NOMO-1 treated with dmso at 0.1 percent for 144 hours (cell line): ENCODE data around the gene OSTM1.
"Not testable (repeated sequence)": the region's sequence is repeated elsewhere in the genome, so short reads cannot be mapped to it uniquely, and the experiment has no call there.

ENCODE experiments used
- DNase-seq: peaks from one replicate; lab custom pipeline; 2025; ENCODE audit not compliant: unreplicated experiment; lab: John Stamatoyannopoulos, UW

Gene OSTM1

DNA sequence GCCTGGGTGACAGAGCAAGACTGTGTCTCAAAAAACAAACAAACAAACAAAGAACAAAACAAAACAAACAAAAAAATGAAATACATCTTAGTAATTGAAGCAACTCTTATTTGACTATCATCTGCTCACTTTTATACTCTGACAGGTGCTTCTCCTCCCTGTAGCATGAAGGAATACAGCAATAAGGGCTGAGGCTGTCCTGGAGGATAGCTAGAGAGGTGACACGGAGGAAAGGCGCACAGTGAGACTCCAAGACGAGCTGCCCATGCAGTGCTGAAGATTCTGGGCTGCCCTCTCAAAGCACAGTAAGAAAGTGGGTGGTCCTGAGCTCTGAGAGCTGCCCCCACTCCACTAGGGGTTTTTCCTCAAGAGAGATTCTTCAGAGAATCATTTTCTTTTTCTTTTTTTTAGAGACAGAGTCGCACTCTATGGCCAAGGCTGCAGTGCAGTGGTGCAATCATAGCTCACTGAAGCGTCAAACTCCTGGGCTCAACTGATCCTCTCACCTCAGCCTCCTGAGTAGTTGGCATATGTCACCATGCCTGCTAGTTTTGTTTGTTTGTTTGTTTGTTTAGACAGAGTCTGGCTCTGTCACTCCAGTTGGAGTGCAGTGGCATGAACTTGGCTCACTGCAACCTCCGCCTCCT is 50.0 kb downstream of the OSTM1 start:
- DNase-seq: no peak

DNA sequence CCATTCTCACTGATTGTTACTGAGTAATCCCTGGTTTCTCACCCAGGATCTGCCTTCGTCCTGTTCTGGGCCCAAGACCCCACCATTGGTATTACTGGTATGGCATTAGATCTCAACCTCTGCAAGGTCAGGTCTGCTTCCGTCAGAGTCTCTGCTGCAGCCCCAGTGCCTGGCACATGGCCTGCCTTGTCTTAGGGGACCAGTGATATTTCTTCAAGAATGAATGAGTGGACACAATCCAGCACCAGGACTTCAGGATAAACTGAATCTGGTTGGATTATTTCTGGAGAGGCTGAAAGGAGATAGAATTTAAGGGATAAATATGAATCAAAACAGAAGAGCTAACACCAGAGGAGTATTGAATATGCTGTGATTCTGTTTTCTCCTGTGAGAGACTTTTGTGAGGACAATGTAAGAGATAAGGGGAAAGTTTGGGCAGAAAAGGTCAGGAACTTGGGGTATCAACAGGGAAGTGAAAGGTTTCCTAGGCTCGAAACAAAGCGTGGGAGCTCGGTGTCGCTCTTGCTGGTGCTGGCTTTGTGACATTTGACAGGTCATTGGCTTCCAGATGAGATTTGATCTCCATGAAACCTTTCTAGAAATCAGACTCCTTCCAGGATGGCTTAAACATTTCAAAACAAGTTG is 53.9 kb downstream of the OSTM1 start:
- DNase-seq: no peak

DNA sequence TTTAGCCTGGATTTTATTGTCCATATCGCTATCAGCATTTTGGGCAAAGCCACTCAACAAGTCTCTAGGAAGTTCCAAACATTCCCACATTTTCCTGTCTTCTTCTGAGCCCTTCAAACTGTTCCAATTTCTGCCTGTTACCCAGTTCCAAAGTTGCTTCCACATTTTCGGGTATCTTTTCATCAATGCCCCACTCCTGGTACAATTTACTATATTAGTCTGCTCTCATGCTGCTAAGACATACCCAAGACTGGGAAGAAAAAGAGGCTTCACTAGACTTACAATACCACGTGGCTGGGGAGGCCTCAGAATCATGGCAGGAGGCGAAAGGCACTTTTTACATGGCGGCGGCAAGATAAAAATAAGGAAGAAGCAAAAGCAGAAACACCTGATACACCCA is 58.3 kb downstream of the OSTM1 start:
- DNase-seq: not testable (repeated sequence)

DNA sequence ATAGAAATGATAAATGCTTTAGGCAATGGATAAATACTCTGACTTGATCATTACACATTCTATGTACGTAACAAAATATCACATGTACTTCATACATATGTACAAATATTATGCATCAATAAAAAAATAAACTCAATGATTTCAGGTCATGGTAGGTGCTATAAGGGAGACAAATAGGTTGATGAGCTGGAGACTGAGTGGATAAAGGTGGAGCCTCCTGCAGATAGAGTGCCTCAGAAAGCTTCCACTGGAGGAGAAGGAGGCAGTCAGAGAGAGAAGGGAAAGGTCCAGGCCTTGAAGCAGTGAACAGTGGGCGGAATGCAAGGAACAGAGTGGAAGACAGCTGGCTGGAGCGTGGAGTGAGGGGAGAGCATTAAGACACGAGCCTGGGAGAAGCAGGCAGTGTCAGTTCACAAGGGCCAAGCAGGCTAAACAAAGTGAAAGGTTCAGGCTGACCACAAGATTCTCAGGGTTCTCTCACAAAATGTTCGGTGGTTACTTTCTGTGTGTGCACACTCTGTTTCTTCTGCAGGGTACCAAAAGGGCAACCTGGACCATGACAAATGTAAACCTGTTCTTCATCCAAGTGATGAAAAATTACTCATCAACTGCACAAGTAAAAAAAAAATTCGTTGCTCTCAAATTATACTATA is 60.6 kb downstream of the OSTM1 start:
- DNase-seq: no peak

DNA sequence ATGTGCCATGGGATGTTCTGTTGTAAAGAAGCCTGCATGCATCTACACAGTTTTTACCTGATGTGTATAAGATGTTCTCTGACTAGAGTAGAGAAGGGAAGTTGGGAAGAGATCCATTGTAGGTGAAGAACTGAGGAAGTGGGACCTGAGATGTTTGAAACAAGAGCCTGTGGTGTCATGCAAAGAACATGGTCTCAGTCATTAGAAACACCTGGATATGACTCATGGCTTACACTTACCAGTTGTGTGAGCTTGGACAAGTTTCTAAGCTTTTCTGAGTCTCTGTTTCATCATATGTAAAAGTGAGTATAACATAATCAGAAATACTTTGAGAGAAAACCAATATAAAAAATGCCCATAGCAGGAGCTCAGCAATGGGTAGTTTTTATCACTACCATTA is 64.6 kb downstream of the OSTM1 start:
- no peak for DNase-seq

DNA sequence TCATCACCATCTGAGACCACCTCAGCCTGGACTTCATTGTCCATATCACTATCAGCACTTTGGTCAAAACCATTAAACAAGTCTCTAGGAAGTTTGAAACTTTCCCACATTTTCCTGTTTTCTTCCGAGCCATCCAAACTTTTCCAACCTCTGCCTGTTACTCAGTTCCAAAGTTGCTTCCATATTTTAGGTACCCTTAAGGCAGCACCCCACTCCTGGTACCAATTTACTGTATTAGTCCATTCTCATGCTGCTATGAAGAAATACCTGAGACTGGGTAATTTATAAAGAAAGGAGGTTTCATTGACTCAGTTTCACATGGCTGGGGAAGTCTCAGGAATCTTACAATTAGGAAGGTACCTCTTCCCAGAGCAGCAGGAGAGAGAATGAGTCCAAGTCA is 65.3 kb downstream of the OSTM1 start:
- DNase-seq: not testable (repeated sequence)

DNA sequence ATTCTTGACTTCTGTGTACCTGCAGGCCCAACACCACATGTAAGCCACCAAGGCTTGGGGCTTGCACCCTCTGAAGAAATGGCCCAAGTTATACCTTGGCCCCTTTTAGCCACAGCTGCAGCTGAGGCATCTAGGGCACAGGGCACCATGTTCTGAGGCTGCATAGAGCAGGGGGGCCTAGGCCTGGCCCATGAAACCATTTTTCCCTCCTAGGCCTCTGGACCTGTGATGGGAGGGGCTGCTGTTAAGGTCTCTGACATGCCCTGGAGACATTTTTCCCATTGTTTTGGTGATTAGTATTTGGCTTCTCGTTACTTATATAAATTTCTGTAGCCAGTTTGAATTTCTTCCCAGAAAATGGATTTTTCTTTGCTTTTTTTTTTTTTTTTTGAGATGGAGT is 66.2 kb downstream of the OSTM1 start:
- DNase-seq: no peak

DNA sequence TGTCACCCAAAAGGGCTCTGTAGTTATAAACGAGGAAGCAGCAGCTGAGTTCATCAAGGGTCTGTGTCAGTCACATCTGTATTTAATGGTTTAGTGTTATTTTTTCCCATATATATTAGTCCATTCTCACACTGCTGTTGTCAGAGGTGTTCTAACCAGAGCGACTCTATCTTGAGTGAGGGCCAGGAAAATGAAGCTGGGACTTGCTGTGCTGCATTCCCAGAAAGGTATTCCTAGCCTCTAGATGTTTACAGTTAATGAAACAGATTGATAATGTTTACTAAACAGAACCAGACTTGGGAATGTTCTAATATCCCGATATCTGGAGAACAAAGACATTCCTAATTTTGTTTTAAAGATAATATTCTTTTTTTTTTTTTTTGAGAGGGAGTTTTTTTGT is 68.6 kb downstream of the OSTM1 start:
- no peak for DNase-seq

DNA sequence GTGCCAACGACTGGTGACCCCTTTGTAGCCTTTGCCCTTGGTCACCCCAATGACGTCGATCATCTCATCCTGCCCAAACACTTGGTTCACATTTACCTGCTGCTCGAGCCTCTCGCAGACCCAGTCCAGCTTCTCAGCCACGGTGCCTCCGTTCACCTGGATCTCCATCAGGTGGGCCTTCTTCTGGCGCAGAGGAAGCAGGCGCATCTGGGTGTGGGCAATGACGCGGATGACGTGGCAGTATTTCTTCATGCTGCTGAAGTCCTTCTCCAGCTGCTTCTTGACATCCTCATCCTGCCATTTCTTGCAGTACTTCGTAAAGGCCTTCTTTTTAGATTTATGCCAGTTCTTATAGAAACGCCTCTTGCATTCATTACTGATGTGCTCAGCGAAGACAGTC is 69.7 kb downstream of the OSTM1 start:
- no peak for DNase-seq

DNA sequence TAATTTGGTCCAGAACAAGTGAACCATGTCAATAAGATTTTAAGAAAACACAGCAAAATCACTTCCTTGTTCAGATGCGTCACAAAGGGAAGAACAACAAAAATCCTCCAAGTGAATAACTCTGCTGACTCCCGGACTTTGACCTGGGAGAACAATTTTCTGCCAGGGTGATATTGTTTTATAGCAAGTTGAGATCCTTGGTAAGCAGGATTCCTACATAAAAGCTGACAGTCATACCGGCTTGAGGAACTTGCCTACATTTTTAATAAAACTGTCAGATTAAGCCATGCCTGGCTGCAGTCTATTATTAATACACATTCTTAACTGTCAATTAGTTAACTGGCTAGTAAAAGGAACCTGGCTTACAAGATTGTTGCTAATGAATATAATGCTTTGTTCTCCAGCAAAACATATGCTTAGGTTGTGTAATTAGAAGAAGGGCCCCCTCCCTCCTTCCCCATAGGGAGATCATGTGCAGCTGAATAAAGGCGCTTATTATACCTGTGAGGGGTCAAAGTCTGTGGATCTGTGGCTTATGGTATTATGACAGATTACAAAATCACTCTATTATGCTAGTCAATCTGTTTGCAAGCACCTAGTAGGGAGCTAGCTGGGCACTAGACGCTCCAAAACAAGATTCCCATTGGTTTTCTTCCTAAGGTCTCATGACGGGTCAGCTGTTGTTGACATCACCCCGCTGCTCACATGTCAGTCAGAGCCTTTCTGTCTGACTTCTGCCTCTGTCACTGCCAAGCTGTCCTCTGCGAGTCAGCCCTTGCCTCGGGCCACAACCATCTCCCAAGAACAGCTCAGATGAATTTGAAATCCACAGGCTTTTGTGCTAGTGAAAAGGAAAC is 71.9 kb downstream of the OSTM1 start:
- peak; percentile 6 for DNase-seq

DNA sequence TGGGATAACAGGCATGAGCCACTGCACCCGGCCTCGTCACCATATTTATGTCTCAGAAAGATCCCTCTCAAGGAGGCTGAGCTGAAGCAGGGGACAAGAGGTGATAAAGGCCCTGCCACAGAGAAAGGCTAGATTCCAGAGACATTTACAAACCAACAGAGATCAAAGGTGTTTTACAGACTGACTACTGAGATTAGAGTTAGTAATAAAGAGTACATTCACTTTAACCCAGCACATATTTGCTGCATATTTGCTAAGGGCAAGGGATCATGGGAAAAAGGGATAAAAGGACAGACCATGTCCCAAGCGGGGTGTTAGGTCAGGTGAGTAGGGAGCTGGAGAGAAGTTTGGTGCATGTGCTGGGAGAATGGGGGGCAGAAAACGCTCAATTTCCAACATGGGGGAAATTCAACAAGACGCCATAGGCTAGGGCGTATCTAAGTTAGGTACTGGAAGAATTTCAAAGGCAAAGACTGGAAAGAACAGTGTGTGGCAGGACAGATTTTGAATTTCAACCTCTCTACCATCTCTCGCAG is 72.8 kb downstream of the OSTM1 start:
- DNase-seq: no peak

DNA sequence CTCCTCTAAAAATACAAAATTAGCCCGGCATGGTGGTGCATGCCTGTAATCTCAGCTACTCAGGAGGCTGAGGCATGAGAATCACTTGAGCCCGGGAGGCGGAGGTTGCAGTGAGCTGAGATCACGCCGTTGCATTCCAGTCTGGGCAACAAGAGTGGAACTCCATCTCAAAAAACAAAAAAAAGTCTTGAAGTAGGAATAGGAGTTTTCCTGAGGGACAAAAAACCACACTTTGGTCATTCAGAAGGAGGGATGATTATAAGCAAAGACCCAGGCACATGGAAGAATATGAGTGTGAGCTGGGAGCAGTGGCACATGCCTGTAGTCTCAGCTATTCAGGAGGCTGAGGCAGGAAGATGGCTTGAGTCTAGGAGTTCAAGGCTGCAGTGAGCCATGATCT is 74.3 kb downstream of the OSTM1 start:
- DNase-seq: not testable (repeated sequence)

DNA sequence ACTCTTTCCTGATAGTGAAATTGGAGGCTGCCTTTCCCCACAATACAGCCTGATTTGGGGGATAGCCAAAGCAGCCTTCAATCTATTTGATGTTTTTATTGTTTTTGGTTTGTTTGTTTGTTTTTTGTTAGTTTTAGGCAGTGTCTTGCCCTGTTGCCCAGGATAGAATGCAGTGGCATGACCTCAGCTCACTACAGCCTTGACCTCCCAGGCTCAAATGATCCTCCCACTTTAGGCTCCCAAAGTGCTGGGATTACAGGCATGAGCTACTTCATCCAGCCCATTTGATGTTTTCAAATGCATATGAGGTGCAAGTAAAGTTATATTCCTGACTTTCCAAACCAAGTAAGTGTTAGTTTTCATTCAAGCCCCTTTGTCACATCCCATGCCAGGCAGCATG is 75.2 kb downstream of the OSTM1 start:
- no peak for DNase-seq

DNA sequence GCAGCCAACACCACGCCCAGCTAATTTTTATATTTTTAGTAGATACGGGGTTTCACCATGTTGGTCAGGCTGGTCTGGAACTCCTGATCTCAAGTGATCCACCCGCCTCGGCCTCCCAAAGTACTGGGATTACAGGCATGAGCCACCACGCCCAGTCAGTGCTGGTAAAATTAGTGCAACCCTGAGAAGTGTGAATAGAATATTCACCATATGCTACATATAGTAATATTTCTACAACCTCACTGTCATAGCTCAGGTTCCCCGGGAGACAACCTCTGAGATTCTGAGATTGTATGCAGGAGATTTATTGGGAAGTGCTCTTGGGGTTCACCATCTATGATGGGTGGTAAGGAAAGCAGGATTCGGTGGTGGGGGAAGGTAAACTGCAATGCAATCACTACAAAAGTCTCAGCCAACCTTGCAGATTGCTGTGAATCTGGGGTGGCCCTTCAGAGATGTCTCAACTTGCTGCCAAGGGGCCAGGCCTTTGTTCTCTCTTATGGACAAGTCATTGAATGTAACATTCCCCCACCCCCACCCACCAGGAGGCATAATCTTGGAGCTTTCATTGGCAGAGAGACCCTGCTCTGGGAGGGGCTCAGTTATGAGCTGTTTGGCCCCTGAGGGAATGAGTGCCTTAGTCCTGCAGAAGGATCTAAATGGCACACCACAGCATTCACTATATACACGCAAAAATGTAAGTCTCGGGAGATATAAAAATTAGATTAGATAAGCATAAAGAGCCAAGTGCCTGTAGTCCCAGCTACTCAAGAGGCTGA is 82.6 kb downstream of the OSTM1 start:
- DNase-seq: no peak
